GM21825 (cell line): ENCODE measurements around the gene HOXB2.
"Not testable (repeated sequence)": the region's sequence is repeated elsewhere in the genome, so short reads cannot be mapped to it uniquely, and the experiment has no call there.

Source experiments
- ATAC-seq: cut with Tn5 transposase; IDR thresholded peaks from one replicate; pipeline ENCODE4 v1.9.1; 2021; ENCODE audit warnings: mild to moderate bottlenecking, moderate library complexity; ENCODE audit not compliant: unreplicated experiment

HOXB2 gene

GRCh38 chr17:48542114-48542656 lies 2.7 kb downstream of the HOXB2 start:
- ATAC-seq, result no peak

GRCh38 chr17:48541577-48542113 lies 3.3 kb downstream of the HOXB2 start:
- no peak for ATAC-seq

DNA sequence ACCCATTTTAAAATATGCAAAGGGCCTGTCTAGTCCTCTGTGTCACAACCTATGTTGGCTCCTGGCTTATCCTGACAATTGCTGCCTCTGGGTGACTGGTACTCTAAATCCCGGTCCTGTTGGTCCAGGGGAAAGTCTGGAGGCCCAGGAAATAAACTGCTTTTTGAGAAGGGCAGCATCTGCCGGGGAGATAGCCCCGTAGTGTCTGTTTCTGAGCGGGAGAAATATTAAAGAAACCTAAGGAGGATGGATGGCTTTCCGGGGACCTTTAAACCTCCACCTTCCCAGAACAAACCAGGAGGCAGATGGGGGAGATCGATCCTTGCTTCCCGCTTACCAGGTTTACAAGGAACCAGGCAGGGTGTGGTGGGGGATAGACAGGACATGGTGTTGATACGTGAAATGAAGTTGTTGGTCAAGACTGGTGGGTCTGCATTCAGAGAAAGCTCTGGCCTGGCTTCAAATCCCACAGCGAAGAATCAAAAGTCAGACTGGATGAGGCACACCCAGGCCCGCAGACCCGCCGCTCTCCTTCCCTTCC lies 3.8 kb downstream of the HOXB2 start:
- ATAC-seq, result no peak

DNA sequence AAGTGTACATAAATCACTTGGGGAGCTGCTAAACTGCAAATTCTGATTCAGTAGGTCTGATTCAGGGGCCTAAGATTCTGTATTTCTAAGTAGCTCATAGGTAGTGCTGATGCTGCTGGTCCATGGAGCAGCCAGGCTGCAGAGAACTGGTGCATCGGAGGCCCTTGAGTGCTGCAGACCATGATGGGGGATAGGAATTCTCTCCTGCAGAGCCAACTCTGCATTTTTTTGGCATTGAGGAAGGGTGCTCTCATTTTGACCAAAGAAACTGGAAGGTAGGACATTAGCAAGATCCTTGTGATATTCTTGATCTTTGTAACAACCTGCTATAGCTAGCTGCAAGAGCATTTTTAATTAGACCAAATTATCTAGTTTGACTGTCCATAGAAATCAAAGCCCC lies 4.7 kb downstream of the HOXB2 start:
- ATAC-seq, result no peak

- no peak for ATAC-seq
Observed at GRCh38 chr17:48539177-48539576, 5.7 kb downstream of the HOXB2 start.

GRCh38 chr17:48537316-48537715 lies 7.6 kb downstream of the HOXB2 start:
- ATAC-seq, result no peak

- ATAC-seq, result not testable (repeated sequence)
Observed at GRCh38 chr17:48535793-48536559, 8.9 kb downstream of the HOXB2 start.

- no peak for ATAC-seq
Observed at GRCh38 chr17:48532261-48532660, 12.6 kb downstream of the HOXB2 start.

DNA sequence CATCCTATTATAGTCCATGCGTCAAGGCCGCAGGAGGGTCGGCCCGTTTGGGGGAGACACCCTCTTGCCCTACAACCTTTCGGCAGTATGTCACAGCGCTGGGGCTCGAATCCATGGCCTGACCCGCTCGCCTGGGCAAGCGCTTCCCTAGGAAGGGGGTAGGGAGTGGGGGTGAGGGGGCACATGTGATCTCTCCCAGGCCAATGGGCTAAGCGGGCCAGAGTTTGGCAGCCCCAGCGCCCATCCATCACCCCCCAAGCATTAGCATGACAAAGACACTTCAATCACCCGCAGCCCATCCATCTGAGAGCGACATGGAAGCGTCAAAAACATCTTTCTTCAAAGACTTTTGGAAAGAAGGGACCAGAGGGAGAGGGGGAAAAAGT lies 14.0 kb downstream of the HOXB2 start, which contains the start of gene HOXB1:
Gene HOXB1, minus strand, starts transcription at position 125 of the 386 bp plus-strand sequence. Its CDS starts 107 bp downstream, at position 18.
- no peak for ATAC-seq

DNA sequence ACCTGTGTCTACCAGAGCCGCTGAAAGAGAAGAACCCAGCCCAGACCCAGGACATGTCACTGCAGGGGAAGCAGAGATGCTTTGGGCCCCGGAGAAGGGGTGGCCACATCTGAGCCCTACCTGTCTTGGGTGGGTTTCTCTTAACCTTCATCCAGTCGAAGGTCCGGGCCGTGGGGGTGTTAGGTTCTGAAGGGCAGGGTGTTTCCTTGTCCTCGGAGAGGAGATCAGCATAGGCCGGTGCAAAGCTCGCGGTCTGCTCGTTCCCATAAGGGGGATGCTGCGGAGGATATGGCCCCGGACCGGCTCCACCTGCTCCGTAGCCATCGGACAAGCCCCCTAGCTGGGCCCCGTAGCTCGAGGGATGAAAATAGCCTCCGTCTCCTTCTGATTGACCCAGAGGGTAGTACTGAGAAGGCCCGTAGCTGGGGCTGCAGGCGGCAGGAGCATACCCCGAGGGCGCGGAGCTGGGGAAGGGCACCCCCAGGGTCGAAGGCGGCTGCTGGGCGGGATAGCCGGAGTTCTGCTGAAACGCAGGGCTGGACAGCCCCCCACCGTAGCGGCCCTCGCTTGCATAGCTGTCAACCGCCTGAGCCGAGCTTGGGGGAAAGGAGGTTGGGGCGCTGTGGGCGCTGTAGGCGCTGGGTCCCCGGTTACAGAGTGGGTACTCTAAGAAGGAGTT lies 14.6 kb downstream of the HOXB2 start:
- no peak for ATAC-seq

DNA sequence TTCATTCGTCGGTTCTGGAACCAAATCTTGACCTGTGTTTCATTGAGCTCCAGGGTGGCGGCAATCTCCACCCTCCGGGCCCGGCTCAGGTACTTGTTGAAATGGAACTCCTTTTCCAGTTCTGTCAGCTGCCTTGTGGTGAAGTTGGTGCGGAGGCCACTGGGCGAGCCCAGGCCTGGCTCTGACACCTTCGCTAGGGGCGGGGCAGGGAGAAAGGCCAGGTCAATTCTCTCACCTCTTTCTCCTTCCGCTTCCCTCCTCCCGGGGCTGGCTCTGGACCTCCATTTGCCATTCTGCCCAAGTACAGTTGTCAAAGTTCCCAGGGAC lies 15.3 kb downstream of the HOXB2 start:
- ATAC-seq, result no peak

DNA sequence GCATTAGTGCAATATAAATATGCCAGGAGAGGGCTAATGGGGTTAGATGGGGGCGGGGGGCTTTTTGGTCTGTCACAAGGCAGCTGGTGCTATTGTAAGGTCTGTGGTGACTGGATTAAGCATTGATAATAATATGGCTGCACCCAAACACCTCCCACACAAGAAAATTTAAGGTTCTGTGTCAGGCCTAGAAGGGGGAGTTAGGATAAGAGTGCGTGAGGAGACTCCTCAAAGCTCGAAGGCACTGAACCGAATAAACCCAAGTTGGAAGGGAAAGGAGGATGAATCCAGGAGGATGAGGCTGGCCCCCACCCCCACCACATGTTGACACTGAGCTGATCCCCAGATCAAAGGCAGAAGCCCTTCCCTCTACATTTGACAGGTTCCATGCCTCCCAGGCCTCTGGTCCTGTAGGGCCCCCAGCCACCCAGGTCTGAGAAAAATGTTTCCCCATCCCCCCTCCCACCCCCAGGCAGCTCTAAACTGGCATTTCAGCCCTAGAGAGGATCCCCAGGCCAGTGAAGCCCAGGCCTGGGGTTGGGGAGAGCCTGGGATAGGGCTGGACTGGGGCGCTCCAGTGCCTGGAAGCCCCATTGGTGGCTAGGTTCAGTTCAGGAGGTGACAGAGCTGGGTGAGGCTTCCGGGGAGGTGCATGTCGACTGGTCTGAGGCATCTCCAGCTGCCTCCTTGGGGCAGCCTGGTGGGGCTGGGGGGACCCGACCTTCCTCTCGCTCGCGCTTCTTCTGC lies 15.8 kb downstream of the HOXB2 start:
- no peak for ATAC-seq

- no peak for ATAC-seq
Observed at GRCh38 chr17:48528153-48528935, 16.6 kb downstream of the HOXB2 start.

- ATAC-seq, result no peak
Observed at GRCh38 chr17:48527547-48527932, 17.4 kb downstream of the HOXB2 start.

- ATAC-seq, result no peak
Observed at GRCh38 chr17:48526608-48527546, 18.0 kb downstream of the HOXB2 start.

GRCh38 chr17:48523010-48523409 lies 21.9 kb downstream of the HOXB2 start:
- ATAC-seq, result no peak

DNA sequence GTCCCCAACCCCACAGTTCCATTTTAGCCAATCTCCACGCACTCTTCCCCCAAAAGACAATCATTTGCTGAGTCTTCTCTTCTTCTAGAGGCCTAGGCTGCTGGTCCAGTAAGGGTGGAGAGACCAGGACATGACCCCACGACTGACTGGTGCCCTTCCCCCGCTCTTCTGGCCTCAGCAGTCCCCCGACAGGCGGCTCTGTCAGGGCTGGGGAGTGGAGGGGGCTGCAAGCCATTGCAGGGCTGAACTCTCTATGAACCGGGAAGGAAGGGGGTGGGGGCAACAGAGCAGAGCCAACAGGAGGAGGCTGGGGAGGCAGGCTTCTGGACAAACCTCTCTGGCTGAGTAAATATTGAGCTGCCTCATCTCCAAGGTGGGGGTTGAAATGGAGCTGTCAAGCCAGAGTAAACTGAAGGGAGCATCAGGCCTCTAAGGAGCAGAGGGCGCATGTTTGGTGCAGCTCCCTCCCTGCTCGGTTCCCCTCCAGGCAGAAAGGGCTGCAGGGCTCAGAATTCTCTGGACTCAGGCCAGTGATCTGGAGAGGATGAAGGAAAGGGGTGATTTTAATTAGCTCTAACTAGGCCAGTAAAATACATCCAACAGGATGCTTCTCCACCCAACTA lies 22.8 kb downstream of the HOXB2 start:
- no peak for ATAC-seq

GRCh38 chr17:48520631-48521079 lies 24.3 kb downstream of the HOXB2 start:
- ATAC-seq, result no peak

- no peak for ATAC-seq
Observed at GRCh38 chr17:48519427-48519826, 25.5 kb downstream of the HOXB2 start.
